ENCODE data around the gene AP3B1. TPM values are rescaled to one million over a fixed set of nuclear protein-coding genes. Genes with fewer than 3 reads are reported as not detected.

AP3B1 gene
- total and polyA plus RNA-seq, 2 experiments from 2014 or later, result 29.4 to 41.4 TPM

DNA sequence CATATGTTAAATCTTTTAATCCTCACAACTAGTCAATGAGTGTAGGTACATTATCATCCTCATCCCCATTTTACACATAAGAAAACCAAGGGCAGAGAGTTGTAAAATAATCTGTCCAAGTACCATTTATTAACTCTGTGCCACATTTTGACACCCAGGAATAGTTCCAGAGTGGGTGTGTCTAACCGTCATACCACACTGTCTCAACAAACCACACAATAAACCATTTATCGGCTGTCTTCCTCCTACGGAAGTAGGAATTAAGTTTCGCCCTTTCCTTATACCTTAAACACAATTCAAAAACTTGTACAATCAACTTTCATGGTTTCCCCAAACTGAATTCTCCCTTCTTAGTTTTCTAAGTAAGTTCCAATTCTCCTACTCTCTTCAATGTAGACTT lies 11.4 kb downstream of the AP3B1 start:
- DNase-seq (ENCODE audit: low spot score), result no peak
- Histone ChIP-seq H3K36me3 (replicated peaks; ENCODE audit: insufficient read depth, low read depth) (no peaks in the 10 kb centered on the region), H3K4me2 (no peak overlapping the region), H4K20me1 (ENCODE audit: insufficient read depth, poor library complexity, severe bottlenecking) (no peaks in the 10 kb centered on the region), H2AFZ (no peak overlapping the region), H3K27ac (no peak overlapping the region), H3K4me1 (ENCODE audit: insufficient read depth) (no peaks in the 10 kb centered on the region), H3K27me3 (no peaks in the 10 kb centered on the region), H3K4me3 (no peak overlapping the region), H3K9me2 (replicated peaks; ENCODE audit: insufficient read depth) (no peaks in the 10 kb centered on the region), H3K9me3 (ENCODE audit: low read depth) (no peaks in the 10 kb centered on the region), H3K79me2 (peaks cover 84% of the 10 kb centered on the region)
- 92% methylated on average over 4 of the region's 4 CpGs for WGBS (ENCODE audit: low lambda C conversion rate, missing lambda C conversion rate)
- TF ChIP-seq EZH2phosphoT487 (IDR thresholded peaks at IDR 0.05; ENCODE audit: low read depth, severe bottlenecking, unreplicated experiment), result no peak

DNA sequence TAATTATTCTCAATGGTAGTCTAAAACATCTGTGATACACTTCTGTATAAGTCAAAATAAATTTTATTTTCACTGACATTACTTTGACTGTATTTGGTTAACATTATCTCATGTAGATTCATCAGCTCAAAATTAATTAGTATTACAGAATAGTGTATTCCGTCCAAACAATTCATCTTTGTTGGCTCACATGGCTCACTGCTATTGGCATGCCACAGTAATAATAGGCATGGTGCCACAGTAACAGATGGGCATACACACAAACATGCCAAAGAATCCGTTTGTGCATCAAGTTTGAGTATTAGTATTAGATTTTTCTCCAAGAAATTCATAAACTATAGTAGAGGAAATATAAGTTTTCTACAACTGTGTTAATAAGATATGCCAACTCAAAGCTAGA lies 14.2 kb downstream of the AP3B1 start:
- no peaks in the 10 kb centered on the region for H3K27me3 ChIP-seq
- WGBS (ENCODE audit: low lambda C conversion rate, missing lambda C conversion rate), result 90% methylated on average over 2 of the region's 2 CpGs
- peaks cover 73% of the 10 kb centered on the region for H3K79me2 ChIP-seq
- DNase-seq (ENCODE audit: low spot score), result no peak
- no peaks in the 10 kb centered on the region for H3K4me1 ChIP-seq (ENCODE audit: insufficient read depth)
- no peaks in the 10 kb centered on the region for H3K36me3 ChIP-seq (replicated peaks; ENCODE audit: insufficient read depth, low read depth)
- H3K27ac ChIP-seq, result no peak overlapping the region
- TF ChIP-seq EZH2phosphoT487 (IDR thresholded peaks at IDR 0.05; ENCODE audit: low read depth, severe bottlenecking, unreplicated experiment) (no peak), EZH2 (IDR thresholded peaks at IDR 0.05; ENCODE audit: borderline replicate concordance) (no peak)
- TF ChIP-seq, protein P1, sequence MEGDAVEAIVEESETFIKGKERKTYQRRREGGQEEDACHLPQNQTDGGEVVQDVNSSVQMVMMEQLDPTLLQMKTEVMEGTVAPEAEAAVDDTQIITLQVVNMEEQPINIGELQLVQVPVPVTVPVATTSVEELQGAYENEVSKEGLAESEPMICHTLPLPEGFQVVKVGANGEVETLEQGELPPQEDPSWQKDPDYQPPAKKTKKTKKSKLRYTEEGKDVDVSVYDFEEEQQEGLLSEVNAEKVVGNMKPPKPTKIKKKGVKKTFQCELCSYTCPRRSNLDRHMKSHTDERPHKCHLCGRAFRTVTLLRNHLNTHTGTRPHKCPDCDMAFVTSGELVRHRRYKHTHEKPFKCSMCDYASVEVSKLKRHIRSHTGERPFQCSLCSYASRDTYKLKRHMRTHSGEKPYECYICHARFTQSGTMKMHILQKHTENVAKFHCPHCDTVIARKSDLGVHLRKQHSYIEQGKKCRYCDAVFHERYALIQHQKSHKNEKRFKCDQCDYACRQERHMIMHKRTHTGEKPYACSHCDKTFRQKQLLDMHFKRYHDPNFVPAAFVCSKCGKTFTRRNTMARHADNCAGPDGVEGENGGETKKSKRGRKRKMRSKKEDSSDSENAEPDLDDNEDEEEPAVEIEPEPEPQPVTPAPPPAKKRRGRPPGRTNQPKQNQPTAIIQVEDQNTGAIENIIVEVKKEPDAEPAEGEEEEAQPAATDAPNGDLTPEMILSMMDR (IDR thresholded peaks at IDR 0.05; ENCODE audit: poor library complexity), result no peak
- no peak overlapping the region for H3K4me2 ChIP-seq
- H4K20me1 ChIP-seq (ENCODE audit: insufficient read depth, poor library complexity, severe bottlenecking), result no peaks in the 10 kb centered on the region
- H3K9me2 ChIP-seq (replicated peaks; ENCODE audit: insufficient read depth), result no peaks in the 10 kb centered on the region
- no peak overlapping the region for H2AFZ ChIP-seq
- H3K9me3 ChIP-seq (ENCODE audit: low read depth), result no peaks in the 10 kb centered on the region
- H3K4me3 ChIP-seq, result no peak overlapping the region

DNA sequence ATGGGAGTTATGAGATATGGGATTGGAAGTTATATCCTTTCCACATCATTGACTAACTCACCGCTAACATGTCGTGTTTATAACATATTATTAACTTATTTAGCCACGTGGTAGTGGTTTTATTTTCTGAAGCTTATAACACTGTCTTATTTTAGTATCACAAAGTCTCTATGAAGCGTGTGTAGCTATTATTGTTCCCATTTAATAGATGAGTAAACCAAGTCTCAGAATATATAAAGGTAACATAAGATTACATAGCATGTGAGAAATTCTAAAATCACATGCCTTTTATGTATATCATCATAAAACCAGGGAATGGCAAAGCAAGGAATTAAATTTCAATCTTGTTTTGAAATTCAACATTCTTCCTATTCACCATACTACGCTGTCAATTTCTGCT lies 15.3 kb downstream of the AP3B1 start:
- Histone ChIP-seq H3K27ac (no peak overlapping the region), H3K9me3 (ENCODE audit: low read depth) (no peaks in the 10 kb centered on the region), H2AFZ (no peak overlapping the region), H4K20me1 (ENCODE audit: insufficient read depth, poor library complexity, severe bottlenecking) (peaks cover 3% of the 10 kb centered on the region), H3K4me3 (no peak overlapping the region), H3K36me3 (replicated peaks; ENCODE audit: insufficient read depth, low read depth) (no peaks in the 10 kb centered on the region), H3K4me1 (ENCODE audit: insufficient read depth) (no peaks in the 10 kb centered on the region), H3K4me2 (no peak overlapping the region), H3K79me2 (peaks cover 76% of the 10 kb centered on the region), H3K9me2 (replicated peaks; ENCODE audit: insufficient read depth) (no peaks in the 10 kb centered on the region), H3K27me3 (no peaks in the 10 kb centered on the region)
- no peak for TF ChIP-seq EZH2phosphoT487 (IDR thresholded peaks at IDR 0.05; ENCODE audit: low read depth, severe bottlenecking, unreplicated experiment)
- no peak for TF ChIP-seq EZH2 (IDR thresholded peaks at IDR 0.05; ENCODE audit: borderline replicate concordance)
- TF ChIP-seq, protein P1 (IDR thresholded peaks at IDR 0.05; ENCODE audit: poor library complexity), result no peak
- no peak for DNase-seq (ENCODE audit: low spot score)
- WGBS (ENCODE audit: low lambda C conversion rate, missing lambda C conversion rate), result 95% methylated on average over 5 of the region's 5 CpGs

DNA sequence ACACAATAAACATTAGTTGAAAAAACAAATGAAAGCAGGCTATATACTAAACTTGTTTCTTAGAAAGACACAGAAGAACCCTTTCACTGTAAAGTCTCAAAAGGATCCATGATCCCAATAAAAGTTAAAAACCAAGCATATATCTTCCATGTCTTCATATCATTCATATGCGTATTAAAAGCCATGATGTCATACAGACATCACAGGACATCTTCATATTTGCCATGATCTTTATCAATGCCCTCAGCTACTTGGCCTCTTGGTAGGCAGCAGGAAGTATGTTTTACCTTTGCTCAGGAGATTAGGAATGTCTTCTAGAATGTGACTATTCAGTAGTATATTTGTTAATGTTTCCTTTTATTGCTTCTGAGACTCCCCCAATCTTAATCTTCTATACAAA lies 16.8 kb downstream of the AP3B1 start:
- no peaks in the 10 kb centered on the region for H3K9me2 ChIP-seq (replicated peaks; ENCODE audit: insufficient read depth)
- WGBS (ENCODE audit: low lambda C conversion rate, missing lambda C conversion rate), result 93% methylated on average over 1 of the region's 1 CpG
- no peak overlapping the region for H3K27ac ChIP-seq
- H2AFZ ChIP-seq, result no peak overlapping the region
- peaks cover 74% of the 10 kb centered on the region for H3K79me2 ChIP-seq
- no peaks in the 10 kb centered on the region for H3K36me3 ChIP-seq (replicated peaks; ENCODE audit: insufficient read depth, low read depth)
- H3K27me3 ChIP-seq, result no peaks in the 10 kb centered on the region
- H3K9me3 ChIP-seq (ENCODE audit: low read depth), result no peaks in the 10 kb centered on the region
- no peak overlapping the region for H3K4me2 ChIP-seq
- H4K20me1 ChIP-seq (ENCODE audit: insufficient read depth, poor library complexity, severe bottlenecking), result peaks cover 8% of the 10 kb centered on the region
- H3K4me1 ChIP-seq (ENCODE audit: insufficient read depth), result no peaks in the 10 kb centered on the region
- TF ChIP-seq EZH2phosphoT487 (IDR thresholded peaks at IDR 0.05; ENCODE audit: low read depth, severe bottlenecking, unreplicated experiment) (no peak), EZH2 (IDR thresholded peaks at IDR 0.05; ENCODE audit: borderline replicate concordance) (no peak)
- TF ChIP-seq, protein P1 (IDR thresholded peaks at IDR 0.05; ENCODE audit: poor library complexity), result no peak
- no peak overlapping the region for H3K4me3 ChIP-seq
- DNase-seq (ENCODE audit: low spot score), result no peak
